Measurements from ENCODE around the gene STAMBP.

DNA sequence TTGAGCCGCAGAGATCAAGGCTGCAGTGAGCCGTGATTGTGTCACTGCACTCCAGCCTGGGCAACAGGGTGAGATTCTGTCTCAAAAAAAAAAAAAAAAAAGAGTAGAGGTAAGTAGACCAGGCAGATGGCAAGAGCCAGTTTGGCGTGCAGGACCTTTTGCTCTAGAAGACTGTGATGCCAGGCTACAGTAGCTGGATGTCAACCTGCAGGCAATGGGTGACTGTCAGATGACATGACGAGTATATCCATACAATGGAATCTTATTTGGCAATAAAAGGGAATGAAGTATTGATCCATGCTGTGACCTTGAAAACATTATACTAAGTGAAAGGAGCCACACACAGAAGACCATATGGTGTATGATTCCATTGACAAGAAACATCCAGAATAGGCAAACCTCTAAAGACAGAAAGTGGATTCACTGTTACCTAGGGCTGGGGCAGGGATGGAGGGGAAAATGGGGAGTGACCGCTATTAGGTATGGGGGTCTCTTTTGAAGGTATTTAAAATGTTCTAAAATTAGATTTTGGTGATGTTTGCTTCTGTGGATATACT is 86.8 kb downstream of the STAMBP start:
- TF ChIP-seq ZNF891 (CRISPR knock-in tag; IDR thresholded peaks at IDR 0.05) (no peak), NFE2 (CRISPR knock-in tag; IDR thresholded peaks at IDR 0.05) (no peak), SIN3A (IDR thresholded peaks at IDR 0.05; ENCODE audit: borderline replicate concordance, low read depth, low read length) (no peak), ZNF331 (CRISPR knock-in tag; IDR thresholded peaks at IDR 0.05) (no peak), MYC (CRISPR knock-in tag; IDR thresholded peaks at IDR 0.05; ENCODE audit: borderline replicate concordance) (no peak), POLR2A (IDR thresholded peaks at IDR 0.05; ENCODE audit: insufficient read depth in 1 of 2, low read depth in 2 of 2, low read length in 2 of 2) (no peak)
